Raji (cell line): Measurements from ENCODE around the gene RBM20.

Experiments
- POLR2A ChIP-seq: IDR thresholded peaks from 2 replicates; pipeline ENCODE4 v1.6.1; 2011; ENCODE audit warnings: low read depth, low read length, control low read depth; ENCODE audit not compliant: insufficient read depth

The RBM20 gene

GRCh38 chr10:110847374-110847773 lies 203.2 kb downstream of the RBM20 start:
- no peak for TF ChIP-seq POLR2A

- no peak for TF ChIP-seq POLR2A
These were observed 204.0 kb downstream of the RBM20 start for GRCh38 chr10:110848106-110848505.

- TF ChIP-seq POLR2A = no peak
These were observed 206.0 kb downstream of the RBM20 start for GRCh38 chr10:110850099-110850498.

- TF ChIP-seq POLR2A = no peak
These were observed 207.0 kb downstream of the RBM20 start for GRCh38 chr10:110851020-110851612.

GRCh38 chr10:110852255-110852896 lies 208.2 kb downstream of the RBM20 start:
- TF ChIP-seq POLR2A = no peak

GRCh38 chr10:110852947-110853346 lies 208.8 kb downstream of the RBM20 start:
- no peak for TF ChIP-seq POLR2A

GRCh38 chr10:110853921-110854605 lies 209.9 kb downstream of the RBM20 start:
- no peak for TF ChIP-seq POLR2A

GRCh38 chr10:110857265-110858171 lies 213.4 kb downstream of the RBM20 start:
- TF ChIP-seq POLR2A = no peak

GRCh38 chr10:110858297-110858934 lies 214.3 kb downstream of the RBM20 start:
- no peak for TF ChIP-seq POLR2A

GRCh38 chr10:110859206-110859972 lies 215.3 kb downstream of the RBM20 start:
- TF ChIP-seq POLR2A = no peak

GRCh38 chr10:110859973-110860376 lies 215.8 kb downstream of the RBM20 start:
- no peak for TF ChIP-seq POLR2A

GRCh38 chr10:110860576-110861241 lies 216.6 kb downstream of the RBM20 start:
- no peak for TF ChIP-seq POLR2A

- no peak for TF ChIP-seq POLR2A
These were observed 217.3 kb downstream of the RBM20 start for GRCh38 chr10:110861476-110861875.

- TF ChIP-seq POLR2A = no peak
These were observed 218.0 kb downstream of the RBM20 start for GRCh38 chr10:110861930-110862649.
